Measurements from ENCODE around the gene FTO. TPM values are rescaled to one million over a fixed set of nuclear protein-coding genes. Genes with fewer than 3 reads are reported as not detected.

FTO gene
- total RNA-seq, 1 experiment from 2014 or later, result 125 TPM

DNA sequence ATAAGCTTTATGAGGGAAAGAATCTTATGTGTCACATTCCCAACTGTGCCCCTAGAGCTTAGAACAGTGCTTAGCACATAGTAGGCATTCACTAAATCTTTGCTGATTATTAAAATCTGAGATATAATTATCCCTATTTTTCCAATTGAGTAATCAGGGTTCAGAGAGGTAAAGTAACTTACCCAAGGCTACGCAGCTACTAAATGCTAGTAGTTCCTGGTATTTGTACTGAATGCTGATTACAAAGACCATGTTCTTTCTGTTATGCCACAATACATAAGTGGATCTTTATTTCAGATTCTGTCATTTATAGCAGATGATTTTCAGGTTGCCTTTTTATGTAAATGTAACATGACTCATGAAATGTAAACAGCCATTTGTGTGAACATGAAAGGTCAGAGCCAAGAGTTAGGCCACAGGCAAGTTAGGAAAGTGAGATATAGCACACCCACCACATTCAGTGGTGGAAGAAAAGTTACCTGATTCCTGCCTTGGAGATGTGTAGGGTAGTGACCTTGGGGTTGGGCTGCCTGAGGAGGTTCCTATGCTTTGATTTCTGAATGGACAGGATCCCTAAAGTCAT, 77.2 kb downstream of the FTO start:
- Histone ChIP-seq H3K9me3 (ENCODE audit: low read length) (no peaks in the 10 kb centered on the region), H2AFZ (ENCODE audit: low read length) (no peak overlapping the region), H3K79me2 (ENCODE audit: low read length) (peaks cover 96% of the 10 kb centered on the region), H3K27me3 (ENCODE audit: low read length) (no peaks in the 10 kb centered on the region), H3K4me3 (ENCODE audit: low read length) (no peak overlapping the region), H3K36me3 (ENCODE audit: insufficient read depth, low read length) (no peaks in the 10 kb centered on the region), H3K9me2 (replicated peaks; ENCODE audit: insufficient read depth, low read length) (no peaks in the 10 kb centered on the region), H4K20me1 (ENCODE audit: insufficient read depth, low read depth, low read length) (no peaks in the 10 kb centered on the region), H3K4me2 (ENCODE audit: low read depth, low read length, poor library complexity, severe bottlenecking) (no peak overlapping the region), H3K4me1 (ENCODE audit: low read length) (peaks cover 46% of the 10 kb centered on the region), H3K9ac (ENCODE audit: low read length) (no peak overlapping the region), H3K27ac (ENCODE audit: low read length) (no peak overlapping the region)
- DNase-seq, result no peak

DNA sequence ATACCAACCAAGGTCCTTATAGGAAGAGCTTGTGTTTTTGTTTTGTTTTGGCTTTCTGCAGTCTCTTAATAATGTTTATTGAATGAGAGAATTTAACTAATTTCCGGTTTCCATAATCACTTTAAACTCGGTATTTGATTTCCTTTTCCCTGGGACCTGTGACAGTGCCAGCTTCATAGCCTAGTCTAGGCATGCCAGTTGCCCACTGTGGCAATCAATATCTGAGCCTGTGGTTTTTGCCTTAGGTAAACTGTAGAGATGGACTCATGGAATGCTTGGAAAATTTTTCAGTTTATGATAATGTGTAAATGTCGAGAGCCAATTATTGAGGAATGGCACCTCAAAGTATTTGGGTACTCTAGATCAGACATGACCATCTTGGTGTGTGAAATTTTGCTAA, 78.2 kb downstream of the FTO start:
- Histone ChIP-seq H4K20me1 (ENCODE audit: insufficient read depth, low read depth, low read length) (no peaks in the 10 kb centered on the region), H3K9ac (ENCODE audit: low read length) (no peak overlapping the region), H3K27ac (ENCODE audit: low read length) (no peak overlapping the region), H3K9me2 (replicated peaks; ENCODE audit: insufficient read depth, low read length) (no peaks in the 10 kb centered on the region), H3K79me2 (ENCODE audit: low read length) (peaks cover 94% of the 10 kb centered on the region), H3K4me2 (ENCODE audit: low read depth, low read length, poor library complexity, severe bottlenecking) (no peak overlapping the region), H3K27me3 (ENCODE audit: low read length) (no peaks in the 10 kb centered on the region), H2AFZ (ENCODE audit: low read length) (no peak overlapping the region), H3K4me1 (ENCODE audit: low read length) (peaks cover 35% of the 10 kb centered on the region), H3K9me3 (ENCODE audit: low read length) (no peaks in the 10 kb centered on the region), H3K4me3 (ENCODE audit: low read length) (no peak overlapping the region), H3K36me3 (ENCODE audit: insufficient read depth, low read length) (no peaks in the 10 kb centered on the region)
- no peak for DNase-seq

DNA sequence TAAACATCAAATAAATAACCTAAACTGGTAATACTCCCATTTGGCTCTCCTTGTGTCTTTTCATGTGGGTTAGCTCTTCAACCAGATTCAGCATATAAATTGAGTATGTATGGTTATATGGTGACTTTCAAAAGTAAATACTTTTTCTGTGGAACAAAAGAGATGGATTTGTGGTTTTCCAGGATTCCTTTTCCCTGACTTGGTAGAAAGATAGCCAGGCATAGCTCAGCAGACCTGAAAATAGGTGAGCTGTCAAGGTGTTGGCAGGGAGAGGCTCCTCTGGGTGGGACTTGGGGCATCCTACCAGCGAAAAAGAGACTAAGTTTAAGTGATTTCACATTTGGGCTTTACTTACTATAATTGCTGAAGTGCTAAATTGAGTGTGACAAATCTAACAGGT, 80.3 kb downstream of the FTO start:
- H3K4me1 ChIP-seq (ENCODE audit: low read length), result peaks cover 27% of the 10 kb centered on the region
- H3K4me3 ChIP-seq (ENCODE audit: low read length), result no peak overlapping the region
- no peak for DNase-seq
- no peaks in the 10 kb centered on the region for H4K20me1 ChIP-seq (ENCODE audit: insufficient read depth, low read depth, low read length)
- no peaks in the 10 kb centered on the region for H3K36me3 ChIP-seq (ENCODE audit: insufficient read depth, low read length)
- H3K9ac ChIP-seq (ENCODE audit: low read length), result no peak overlapping the region
- no peak overlapping the region for H3K4me2 ChIP-seq (ENCODE audit: low read depth, low read length, poor library complexity, severe bottlenecking)
- H3K9me3 ChIP-seq (ENCODE audit: low read length), result no peaks in the 10 kb centered on the region
- no peak overlapping the region for H2AFZ ChIP-seq (ENCODE audit: low read length)
- H3K79me2 ChIP-seq (ENCODE audit: low read length), result peaks cover 93% of the 10 kb centered on the region
- no peaks in the 10 kb centered on the region for H3K27me3 ChIP-seq (ENCODE audit: low read length)
- H3K9me2 ChIP-seq (replicated peaks; ENCODE audit: insufficient read depth, low read length), result no peaks in the 10 kb centered on the region
- peak overlapping the region; percentile 41 for H3K27ac ChIP-seq (ENCODE audit: low read length)

DNA sequence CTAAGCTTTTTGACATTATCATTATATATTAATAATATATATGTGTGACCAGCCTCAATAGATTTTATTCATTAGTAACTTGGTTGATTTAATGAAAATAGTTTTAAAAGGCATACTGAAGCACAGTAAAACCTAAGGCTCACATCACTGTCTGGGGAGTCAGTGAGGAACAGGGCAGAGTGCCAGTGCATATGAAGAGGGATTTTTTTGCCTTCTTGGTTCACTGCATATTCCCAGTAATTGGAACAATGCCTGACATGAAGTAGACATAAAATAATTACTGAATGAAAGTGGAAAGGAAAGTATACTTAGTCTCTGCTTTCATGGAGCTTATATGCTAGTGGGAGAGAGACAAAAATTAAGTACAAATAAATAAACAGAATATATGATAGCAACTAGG, 81.1 kb downstream of the FTO start:
- H3K9me2 ChIP-seq (replicated peaks; ENCODE audit: insufficient read depth, low read length), result no peaks in the 10 kb centered on the region
- DNase-seq, result no peak
- H3K79me2 ChIP-seq (ENCODE audit: low read length), result peaks cover 89% of the 10 kb centered on the region
- no peaks in the 10 kb centered on the region for H3K9me3 ChIP-seq (ENCODE audit: low read length)
- no peak overlapping the region for H3K4me3 ChIP-seq (ENCODE audit: low read length)
- no peaks in the 10 kb centered on the region for H3K27me3 ChIP-seq (ENCODE audit: low read length)
- H3K9ac ChIP-seq (ENCODE audit: low read length), result no peak overlapping the region
- H3K36me3 ChIP-seq (ENCODE audit: insufficient read depth, low read length), result no peaks in the 10 kb centered on the region
- no peaks in the 10 kb centered on the region for H4K20me1 ChIP-seq (ENCODE audit: insufficient read depth, low read depth, low read length)
- 0 out of 2 replicates have a peak overlapping the region, but pooled peaks have one; percentile 41 for H3K27ac ChIP-seq (ENCODE audit: low read length)
- peaks cover 28% of the 10 kb centered on the region for H3K4me1 ChIP-seq (ENCODE audit: low read length)
- no peak overlapping the region for H2AFZ ChIP-seq (ENCODE audit: low read length)
- no peak overlapping the region for H3K4me2 ChIP-seq (ENCODE audit: low read depth, low read length, poor library complexity, severe bottlenecking)

DNA sequence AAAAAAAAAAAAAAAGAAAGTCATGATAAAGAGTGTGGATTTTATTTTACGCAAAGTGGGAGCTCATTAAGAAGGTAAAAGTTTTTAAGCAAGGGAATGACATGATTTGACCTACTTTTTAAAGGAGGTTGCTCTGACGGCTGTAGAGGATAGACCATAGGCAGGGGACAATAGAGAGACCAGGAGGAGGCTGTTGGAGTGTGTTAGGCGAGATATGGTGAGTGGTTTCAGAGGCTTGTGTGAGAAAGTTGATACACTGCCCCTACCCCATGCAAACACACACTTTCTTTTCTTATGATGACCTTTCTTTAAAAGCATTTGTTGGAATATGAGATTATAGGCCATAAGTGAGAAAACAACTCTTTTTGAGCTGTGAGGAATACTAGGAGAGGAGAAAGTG, 82.0 kb downstream of the FTO start:
- H2AFZ ChIP-seq (ENCODE audit: low read length), result no peak overlapping the region
- no peaks in the 10 kb centered on the region for H3K36me3 ChIP-seq (ENCODE audit: insufficient read depth, low read length)
- no peak overlapping the region for H3K9ac ChIP-seq (ENCODE audit: low read length)
- DNase-seq, result no peak
- no peaks in the 10 kb centered on the region for H3K9me3 ChIP-seq (ENCODE audit: low read length)
- peaks cover 26% of the 10 kb centered on the region for H3K4me1 ChIP-seq (ENCODE audit: low read length)
- H4K20me1 ChIP-seq (ENCODE audit: insufficient read depth, low read depth, low read length), result no peaks in the 10 kb centered on the region
- no peaks in the 10 kb centered on the region for H3K27me3 ChIP-seq (ENCODE audit: low read length)
- H3K27ac ChIP-seq (ENCODE audit: low read length), result no peak overlapping the region
- no peak overlapping the region for H3K4me3 ChIP-seq (ENCODE audit: low read length)
- H3K4me2 ChIP-seq (ENCODE audit: low read depth, low read length, poor library complexity, severe bottlenecking), result no peak overlapping the region
- peaks cover 89% of the 10 kb centered on the region for H3K79me2 ChIP-seq (ENCODE audit: low read length)
- no peaks in the 10 kb centered on the region for H3K9me2 ChIP-seq (replicated peaks; ENCODE audit: insufficient read depth, low read length)

DNA sequence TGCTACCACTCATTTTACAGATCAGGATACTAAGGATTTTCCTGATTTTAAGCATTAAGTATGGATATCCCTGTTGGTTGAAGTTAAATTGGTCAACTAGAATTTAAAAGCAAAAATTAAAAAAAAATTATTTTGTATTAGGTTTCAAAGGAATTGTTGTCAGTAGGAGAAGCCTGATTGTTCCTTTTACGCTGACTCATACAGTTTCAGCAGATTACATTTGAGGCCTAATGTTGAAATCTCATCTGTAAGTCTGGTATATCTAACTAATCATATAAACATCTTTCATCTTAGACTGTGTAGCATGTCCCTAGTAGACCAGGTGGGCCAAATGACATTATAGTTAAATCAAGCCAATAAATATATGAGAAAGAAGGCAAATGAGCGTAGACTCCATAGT, 83.5 kb downstream of the FTO start:
- Histone ChIP-seq H3K27ac (ENCODE audit: low read length) (no peak overlapping the region), H4K20me1 (ENCODE audit: insufficient read depth, low read depth, low read length) (no peaks in the 10 kb centered on the region), H2AFZ (ENCODE audit: low read length) (no peak overlapping the region), H3K27me3 (ENCODE audit: low read length) (no peaks in the 10 kb centered on the region), H3K9ac (ENCODE audit: low read length) (no peak overlapping the region), H3K9me3 (ENCODE audit: low read length) (no peaks in the 10 kb centered on the region), H3K36me3 (ENCODE audit: insufficient read depth, low read length) (no peaks in the 10 kb centered on the region), H3K4me3 (ENCODE audit: low read length) (no peak overlapping the region), H3K4me2 (ENCODE audit: low read depth, low read length, poor library complexity, severe bottlenecking) (no peak overlapping the region), H3K4me1 (ENCODE audit: low read length) (peaks cover 23% of the 10 kb centered on the region), H3K9me2 (replicated peaks; ENCODE audit: insufficient read depth, low read length) (no peaks in the 10 kb centered on the region), H3K79me2 (ENCODE audit: low read length) (peaks cover 86% of the 10 kb centered on the region)
- no peak for DNase-seq

DNA sequence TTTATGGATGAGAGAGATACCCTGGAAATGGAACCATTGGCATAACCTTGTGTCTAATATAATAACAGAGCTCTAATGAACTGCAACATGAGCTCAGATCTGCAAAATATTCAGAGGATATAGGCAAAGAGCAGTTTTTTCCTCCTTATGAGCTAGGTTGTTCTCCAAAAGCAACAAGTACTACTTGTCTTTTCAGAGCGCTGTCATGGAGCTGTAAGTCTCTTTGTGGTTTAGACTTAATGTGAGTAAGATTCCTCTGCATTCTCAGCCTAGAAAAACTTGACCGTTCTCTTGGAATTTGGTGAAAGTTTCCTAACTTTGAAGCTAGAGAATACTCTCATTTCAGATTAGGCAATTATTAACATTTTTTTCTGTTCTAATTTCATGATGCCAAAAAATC, 85.2 kb downstream of the FTO start:
- Histone ChIP-seq H2AFZ (ENCODE audit: low read length) (no peak overlapping the region), H3K36me3 (ENCODE audit: insufficient read depth, low read length) (no peaks in the 10 kb centered on the region), H3K9me3 (ENCODE audit: low read length) (no peaks in the 10 kb centered on the region), H3K27ac (ENCODE audit: low read length) (no peak overlapping the region), H4K20me1 (ENCODE audit: insufficient read depth, low read depth, low read length) (no peaks in the 10 kb centered on the region), H3K9ac (ENCODE audit: low read length) (no peak overlapping the region), H3K27me3 (ENCODE audit: low read length) (no peaks in the 10 kb centered on the region), H3K9me2 (replicated peaks; ENCODE audit: insufficient read depth, low read length) (no peaks in the 10 kb centered on the region), H3K4me3 (ENCODE audit: low read length) (no peak overlapping the region), H3K4me2 (ENCODE audit: low read depth, low read length, poor library complexity, severe bottlenecking) (no peak overlapping the region), H3K79me2 (ENCODE audit: low read length) (peaks cover 88% of the 10 kb centered on the region), H3K4me1 (ENCODE audit: low read length) (peaks cover 32% of the 10 kb centered on the region)
- no peak for DNase-seq

DNA sequence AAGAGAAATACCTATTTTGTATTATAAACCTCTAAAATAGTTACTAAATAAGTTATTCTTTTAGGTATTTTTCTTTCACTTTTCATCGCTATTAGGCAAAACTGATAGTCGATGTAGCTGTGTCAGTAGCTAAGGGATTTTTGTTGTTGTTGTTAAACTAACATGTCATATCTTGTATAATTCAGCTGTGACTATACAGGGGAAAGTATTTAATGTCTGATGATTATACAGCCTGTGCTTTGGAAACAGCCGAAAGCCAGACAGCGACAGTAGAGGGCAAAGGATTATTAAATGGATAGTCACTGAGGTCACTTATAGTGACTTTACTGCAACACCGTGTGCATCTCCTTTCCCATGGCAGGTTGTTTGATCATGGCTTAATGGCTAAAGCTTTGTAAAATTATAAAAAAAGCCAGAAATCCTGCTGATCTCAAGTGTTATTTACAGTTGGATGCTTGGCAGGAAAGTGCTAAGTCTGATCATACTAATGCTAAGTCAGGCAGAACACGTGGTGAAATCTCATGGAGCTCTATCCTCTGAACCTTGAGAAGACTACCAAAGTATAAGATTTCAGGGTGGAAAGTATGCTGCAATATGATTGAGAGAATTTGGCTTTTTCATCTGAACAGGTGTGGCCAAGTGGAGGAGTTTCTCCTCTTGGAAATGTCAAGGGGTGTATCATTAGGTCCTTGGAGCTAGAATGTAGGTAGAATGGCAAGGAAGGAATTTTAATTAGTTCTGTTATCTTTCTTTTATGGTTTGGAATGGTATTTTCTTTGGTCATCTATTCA, 88.4 kb downstream of the FTO start:
- DNase-seq, result no peak

More for the DNA sequence above, 88.4 kb downstream of the FTO start:
- H3K9me2 ChIP-seq (replicated peaks; ENCODE audit: insufficient read depth, low read length), result no peaks in the 10 kb centered on the region
- no peaks in the 10 kb centered on the region for H3K9me3 ChIP-seq (ENCODE audit: low read length)
- no peaks in the 10 kb centered on the region for H3K36me3 ChIP-seq (ENCODE audit: insufficient read depth, low read length)
- no peak overlapping the region for H2AFZ ChIP-seq (ENCODE audit: low read length)
- no peak overlapping the region for H3K4me3 ChIP-seq (ENCODE audit: low read length)
- no peaks in the 10 kb centered on the region for H3K27me3 ChIP-seq (ENCODE audit: low read length)
- H4K20me1 ChIP-seq (ENCODE audit: insufficient read depth, low read depth, low read length), result no peaks in the 10 kb centered on the region
- peaks cover 44% of the 10 kb centered on the region for H3K4me1 ChIP-seq (ENCODE audit: low read length)
- H3K9ac ChIP-seq (ENCODE audit: low read length), result no peak overlapping the region
- H3K79me2 ChIP-seq (ENCODE audit: low read length), result peaks cover 92% of the 10 kb centered on the region
- no peak overlapping the region for H3K27ac ChIP-seq (ENCODE audit: low read length)
- no peak overlapping the region for H3K4me2 ChIP-seq (ENCODE audit: low read depth, low read length, poor library complexity, severe bottlenecking)

Measured in Karpas-422 (cell line).